HG02642 (cell line): ENCODE results near the gene CDC7.
"Not testable (repeated sequence)": the region's sequence is repeated elsewhere in the genome, so short reads cannot be mapped to it uniquely, and the experiment has no call there.

Experiments used
- ATAC-seq: cut with Tn5 transposase; IDR thresholded peaks from one replicate; pipeline ENCODE4 v1.9.1; 2021; ENCODE audit warnings: mild to moderate bottlenecking; ENCODE audit not compliant: unreplicated experiment, poor library complexity

Gene CDC7

GRCh38 chr1:91500756-91501522 is at the start of gene CDC7:
Gene CDC7 (plus strand): TSS chr1:91500851. CDS start chr1:91501717, 866 bp downstream.
- peak; percentile 87 for ATAC-seq

GRCh38 chr1:91454136-91454535 is 46.5 kb upstream of the CDC7 start:
- ATAC-seq, result no peak

GRCh38 chr1:91455334-91455733 is 45.3 kb upstream of the CDC7 start:
- ATAC-seq, result no peak

GRCh38 chr1:91455896-91456295 is 44.8 kb upstream of the CDC7 start:
- ATAC-seq, result no peak

GRCh38 chr1:91465350-91465749 is 35.3 kb upstream of the CDC7 start:
- ATAC-seq, result not testable (repeated sequence)

GRCh38 chr1:91476533-91477217 is 24.0 kb upstream of the CDC7 start:
- ATAC-seq, result no peak

- ATAC-seq, result no peak
Observed at GRCh38 chr1:91487469-91487868, 13.2 kb upstream of the CDC7 start.

GRCh38 chr1:91490501-91490900 is 10.2 kb upstream of the CDC7 start:
- no peak for ATAC-seq

- ATAC-seq, result no peak
Observed at GRCh38 chr1:91498035-91498434, 2.6 kb upstream of the CDC7 start.

GRCh38 chr1:91498498-91499245 is 2.0 kb upstream of the CDC7 start:
- ATAC-seq, result no peak

- ATAC-seq, result no peak
Observed at GRCh38 chr1:91499346-91499745, 1.3 kb upstream of the CDC7 start.

GRCh38 chr1:91499904-91500755 is 521 bp upstream of the CDC7 start:
- peak; percentile 29 for ATAC-seq

- ATAC-seq, result peak; percentile 19
Observed at GRCh38 chr1:91501523-91501851, 836 bp downstream of the CDC7 start.

- no peak for ATAC-seq
Observed at GRCh38 chr1:91501971-91502671, 1.5 kb downstream of the CDC7 start.

GRCh38 chr1:91502672-91503184 is 2.1 kb downstream of the CDC7 start:
- ATAC-seq, result no peak

GRCh38 chr1:91503332-91503900 is 2.8 kb downstream of the CDC7 start:
- no peak for ATAC-seq

GRCh38 chr1:91503975-91504530 is 3.4 kb downstream of the CDC7 start:
- no peak for ATAC-seq

- no peak for ATAC-seq
Observed at GRCh38 chr1:91505086-91505485, 4.4 kb downstream of the CDC7 start.

- no peak for ATAC-seq
Observed at GRCh38 chr1:91506071-91506470, 5.4 kb downstream of the CDC7 start.
